ENCODE measurements around the gene FOXO6.

Gene FOXO6

DNA sequence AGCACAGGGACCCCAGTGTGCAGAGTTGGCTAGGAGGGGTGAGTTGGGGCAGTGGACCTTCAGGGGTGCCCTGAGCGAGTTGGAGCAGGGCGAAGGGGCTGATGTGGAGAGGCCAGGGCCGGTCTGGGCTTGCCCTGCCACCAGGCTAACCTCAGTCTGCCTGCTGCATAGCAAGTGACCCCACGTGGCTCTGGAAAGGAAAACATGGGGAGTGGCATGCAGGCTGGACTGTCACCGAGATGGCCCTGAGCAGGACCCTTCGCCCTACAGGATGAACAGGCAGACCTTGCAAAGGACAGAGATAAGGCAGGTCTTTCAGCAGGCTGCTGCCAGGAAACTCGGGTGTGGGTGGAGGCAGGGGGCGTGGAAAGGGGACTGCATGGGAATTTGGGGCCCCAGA, 51.5 kb downstream of the FOXO6 start:
- Histone ChIP-seq H3K36me3 (ENCODE audit: insufficient read depth, low read length) (no peaks in the 10 kb centered on the region), H3K9me2 (ENCODE audit: low read depth, low read length) (no peaks in the 10 kb centered on the region), H3K4me2 (ENCODE audit: low read length) (no peak overlapping the region), H3K9ac (ENCODE audit: low read length) (no peak overlapping the region), H4K20me1 (ENCODE audit: insufficient read depth, low read length) (no peaks in the 10 kb centered on the region), H3F3A (ENCODE audit: insufficient read depth, low read length) (no peaks in the 10 kb centered on the region), H3K79me2 (ENCODE audit: insufficient read depth, low read length) (no peaks in the 10 kb centered on the region), H3K9me3 (ENCODE audit: low read length) (no peaks in the 10 kb centered on the region), H3K4me1 (ENCODE audit: insufficient read depth, low read length, severe bottlenecking) (no peaks in the 10 kb centered on the region), H3K27me3 (ENCODE audit: insufficient read depth, low read length) (0 out of 2 replicates have a peak, but pooled peaks cover 4% of the 10 kb centered on the region), H3K4me3 (ENCODE audit: low read depth, low read length, poor library complexity, severe bottlenecking) (no peak overlapping the region), H3K27ac (ENCODE audit: low read depth, low read length, poor library complexity, severe bottlenecking) (no peak overlapping the region), H2AFZ (ENCODE audit: low read length) (no peak overlapping the region)
- TF ChIP-seq, protein P1, sequence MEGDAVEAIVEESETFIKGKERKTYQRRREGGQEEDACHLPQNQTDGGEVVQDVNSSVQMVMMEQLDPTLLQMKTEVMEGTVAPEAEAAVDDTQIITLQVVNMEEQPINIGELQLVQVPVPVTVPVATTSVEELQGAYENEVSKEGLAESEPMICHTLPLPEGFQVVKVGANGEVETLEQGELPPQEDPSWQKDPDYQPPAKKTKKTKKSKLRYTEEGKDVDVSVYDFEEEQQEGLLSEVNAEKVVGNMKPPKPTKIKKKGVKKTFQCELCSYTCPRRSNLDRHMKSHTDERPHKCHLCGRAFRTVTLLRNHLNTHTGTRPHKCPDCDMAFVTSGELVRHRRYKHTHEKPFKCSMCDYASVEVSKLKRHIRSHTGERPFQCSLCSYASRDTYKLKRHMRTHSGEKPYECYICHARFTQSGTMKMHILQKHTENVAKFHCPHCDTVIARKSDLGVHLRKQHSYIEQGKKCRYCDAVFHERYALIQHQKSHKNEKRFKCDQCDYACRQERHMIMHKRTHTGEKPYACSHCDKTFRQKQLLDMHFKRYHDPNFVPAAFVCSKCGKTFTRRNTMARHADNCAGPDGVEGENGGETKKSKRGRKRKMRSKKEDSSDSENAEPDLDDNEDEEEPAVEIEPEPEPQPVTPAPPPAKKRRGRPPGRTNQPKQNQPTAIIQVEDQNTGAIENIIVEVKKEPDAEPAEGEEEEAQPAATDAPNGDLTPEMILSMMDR (IDR thresholded peaks at IDR 0.05; ENCODE audit: low read length) = no peak
- no peak for TF ChIP-seq EZH2 (IDR thresholded peaks at IDR 0.05; ENCODE audit: borderline replicate concordance, low read length)

GRCh38 chr1:41413748-41414281, 52.6 kb downstream of the FOXO6 start:
- Histone ChIP-seq H3K4me2 (ENCODE audit: low read length) (no peak overlapping the region), H3K4me3 (ENCODE audit: low read depth, low read length, poor library complexity, severe bottlenecking) (no peak overlapping the region), H2AFZ (ENCODE audit: low read length) (no peak overlapping the region), H3K27me3 (ENCODE audit: insufficient read depth, low read length) (0 out of 2 replicates have a peak, but pooled peaks cover under 1% of the 10 kb centered on the region), H3K79me2 (ENCODE audit: insufficient read depth, low read length) (no peaks in the 10 kb centered on the region), H3K4me1 (ENCODE audit: insufficient read depth, low read length, severe bottlenecking) (no peaks in the 10 kb centered on the region), H3K27ac (ENCODE audit: low read depth, low read length, poor library complexity, severe bottlenecking) (no peak overlapping the region), H3K9me2 (ENCODE audit: low read depth, low read length) (no peaks in the 10 kb centered on the region), H3F3A (ENCODE audit: insufficient read depth, low read length) (no peaks in the 10 kb centered on the region), H3K9ac (ENCODE audit: low read length) (no peak overlapping the region), H3K36me3 (ENCODE audit: insufficient read depth, low read length) (no peaks in the 10 kb centered on the region), H3K9me3 (ENCODE audit: low read length) (no peaks in the 10 kb centered on the region), H4K20me1 (ENCODE audit: insufficient read depth, low read length) (no peaks in the 10 kb centered on the region)
- TF ChIP-seq, protein P1 (IDR thresholded peaks at IDR 0.05; ENCODE audit: low read length) = no peak
- TF ChIP-seq EZH2 (IDR thresholded peaks at IDR 0.05; ENCODE audit: borderline replicate concordance, low read length) = no peak

DNA sequence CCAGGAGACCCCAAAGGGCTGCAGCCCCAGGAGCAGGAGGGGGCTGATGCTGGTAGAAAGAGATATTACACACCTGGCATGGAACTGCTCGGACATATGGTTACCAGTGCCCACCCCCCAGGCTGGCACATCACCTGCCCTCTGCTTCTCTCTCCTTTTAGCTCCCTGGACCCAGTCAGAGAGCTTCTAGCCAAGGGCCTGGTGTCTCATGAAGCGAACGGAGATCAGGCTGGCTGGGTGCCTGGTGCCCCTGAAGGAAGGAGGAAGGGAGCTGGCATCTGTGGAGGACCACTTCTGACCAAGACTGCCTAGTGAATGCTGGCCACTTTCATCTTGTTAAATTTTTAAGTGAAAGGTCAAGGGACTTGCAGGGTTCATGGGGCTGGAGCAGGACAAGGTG, 53.1 kb downstream of the FOXO6 start:
- Histone ChIP-seq H3K36me3 (ENCODE audit: insufficient read depth, low read length) (no peaks in the 10 kb centered on the region), H3K4me2 (ENCODE audit: low read length) (no peak overlapping the region), H3K4me1 (ENCODE audit: insufficient read depth, low read length, severe bottlenecking) (no peaks in the 10 kb centered on the region), H2AFZ (ENCODE audit: low read length) (no peak overlapping the region), H3K4me3 (ENCODE audit: low read depth, low read length, poor library complexity, severe bottlenecking) (no peak overlapping the region), H3K27me3 (ENCODE audit: insufficient read depth, low read length) (no peaks in the 10 kb centered on the region), H3F3A (ENCODE audit: insufficient read depth, low read length) (no peaks in the 10 kb centered on the region), H3K9me3 (ENCODE audit: low read length) (no peaks in the 10 kb centered on the region), H4K20me1 (ENCODE audit: insufficient read depth, low read length) (no peaks in the 10 kb centered on the region), H3K79me2 (ENCODE audit: insufficient read depth, low read length) (no peaks in the 10 kb centered on the region), H3K27ac (ENCODE audit: low read depth, low read length, poor library complexity, severe bottlenecking) (no peak overlapping the region), H3K9ac (ENCODE audit: low read length) (no peak overlapping the region), H3K9me2 (ENCODE audit: low read depth, low read length) (no peaks in the 10 kb centered on the region)
- TF ChIP-seq, protein P1 (IDR thresholded peaks at IDR 0.05; ENCODE audit: low read length) = no peak
- no peak for TF ChIP-seq EZH2 (IDR thresholded peaks at IDR 0.05; ENCODE audit: borderline replicate concordance, low read length)
